ENCODE measurements around the gene CPHXL2.
A peak's percentile ranks its signal among the peaks of the same experiment; 100 is the strongest.

CPHXL2 gene

GRCh38 chr16:75640598-75640997, 36.2 kb downstream of the CPHXL2 start:
- no peak for DNase-seq (ENCODE audit: low spot score)

- no peak for DNase-seq (ENCODE audit: low spot score)
These were observed 41.8 kb downstream of the CPHXL2 start for GRCh38 chr16:75635036-75635435.

GRCh38 chr16:75632857-75633256, 44.0 kb downstream of the CPHXL2 start:
- DNase-seq (ENCODE audit: low spot score), result no peak

- DNase-seq (ENCODE audit: low spot score), result no peak
These were observed 46.8 kb downstream of the CPHXL2 start for GRCh38 chr16:75630052-75630451.

- DNase-seq (ENCODE audit: low spot score), result no peak
These were observed 47.7 kb downstream of the CPHXL2 start for GRCh38 chr16:75629132-75629531.

- no peak for DNase-seq (ENCODE audit: low spot score)
These were observed 48.5 kb downstream of the CPHXL2 start for GRCh38 chr16:75628351-75628750.

- no peak for DNase-seq (ENCODE audit: low spot score)
These were observed 49.0 kb downstream of the CPHXL2 start for GRCh38 chr16:75627851-75628250.

GRCh38 chr16:75626806-75627205, 50.0 kb downstream of the CPHXL2 start:
- DNase-seq (ENCODE audit: low spot score), result no peak

- peak; percentile 8 for DNase-seq (ENCODE audit: low spot score)
These were observed 51.9 kb downstream of the CPHXL2 start for GRCh38 chr16:75624921-75625334.

GRCh38 chr16:75622761-75623605, 53.8 kb downstream of the CPHXL2 start, which contains the start of gene ADAT1:
ADAT1 (minus strand) TSS chr16:75623281; CDS start chr16:75620799, 2,482 bp downstream.
- peak; percentile 96 for DNase-seq (ENCODE audit: low spot score)

GRCh38 chr16:75621170-75621477, 55.7 kb downstream of the CPHXL2 start:
- peak; percentile 52 for DNase-seq (ENCODE audit: low spot score)

GRCh38 chr16:75620326-75621169, 56.3 kb downstream of the CPHXL2 start:
- no peak for DNase-seq (ENCODE audit: low spot score)

- DNase-seq (ENCODE audit: low spot score), result no peak
These were observed 58.0 kb downstream of the CPHXL2 start for GRCh38 chr16:75618780-75619179.

GRCh38 chr16:75617121-75617520, 59.7 kb downstream of the CPHXL2 start:
- DNase-seq (ENCODE audit: low spot score), result no peak

GRCh38 chr16:75616521-75617010, 60.2 kb downstream of the CPHXL2 start:
- DNase-seq (ENCODE audit: low spot score), result no peak

- no peak for DNase-seq (ENCODE audit: low spot score)
These were observed 61.2 kb downstream of the CPHXL2 start for GRCh38 chr16:75615619-75616018.

GRCh38 chr16:75614066-75614897, 62.5 kb downstream of the CPHXL2 start:
- DNase-seq (ENCODE audit: low spot score), result peak; percentile 42
